Activated naive CD8-positive, alpha-beta T cell treated with anti-CD3 and anti-CD28 coated beads, Interleukin-2, amount 10 ng/mL, durations not matched to agents 7 days and 5 days (primary cell): ENCODE results near the gene OR2C3. TPM values are rescaled to one million over a fixed set of nuclear protein-coding genes. Genes with fewer than 3 reads are reported as not detected.

Source experiments
- ATAC-seq: fragments of 150-1000 bp; cut with Tn5 transposase; one replicate; pipeline ENCODE4 v1.10.0; 2021; ENCODE audit warnings: low read depth, moderate library complexity
- POLR2A ChIA-PET: fragments of 350-600 bp; sonication (Branson Sonifier 250); formaldehyde crosslinking; loops from one replicate; lab custom pipeline; 2021; ENCODE audit warnings: antibody characterized with exemption; lab: Charles Lee
- DNase-seq: peaks from one replicate; pipeline ENCODE4 v3.0.0; 2021
- H3K27ac Mint-ChIP-seq: one replicate; pipeline ENCODE4 v1.8.0; 2022; ENCODE audit warnings: mild to moderate bottlenecking, mixed read lengths
- H3K27me3 Mint-ChIP-seq: one replicate; pipeline ENCODE4 v1.8.0; 2022; ENCODE audit warnings: mild to moderate bottlenecking, moderate library complexity, mixed read lengths
- H3K36me3 Mint-ChIP-seq: one replicate; pipeline ENCODE4 v1.8.0; 2021; ENCODE audit warnings: mild to moderate bottlenecking, mixed read lengths
- H3K4me1 Mint-ChIP-seq: one replicate; pipeline ENCODE4 v1.8.0; 2021; ENCODE audit warnings: mixed read lengths
- H3K4me3 Mint-ChIP-seq: one replicate; pipeline ENCODE4 v1.8.0; 2022; ENCODE audit warnings: mild to moderate bottlenecking, moderate library complexity, mixed read lengths
- H3K9me3 Mint-ChIP-seq: one replicate; pipeline ENCODE4 v1.8.0; 2021; ENCODE audit warnings: mixed read lengths
- total RNA-seq, 2 experiments: library from RNA; stranded (reverse); gene quantifications; one replicate each; pipeline ENCODE4 v1.2.3, GENCODE V29; 2021

The OR2C3 gene
- not detected for total RNA-seq

GRCh38 chr1:247536340-247536739 lies at the start of gene OR2C3:
Gene OR2C3, minus strand, starts transcription at chr1:247536440. Its CDS starts 3,929 bp downstream, at chr1:247532511.
- ATAC-seq (no peak), DNase-seq (no peak)
- no peaks in the 10 kb centered on the region for H3K36me3 Mint-ChIP-seq
- peaks cover 4% of the 10 kb centered on the region for H3K27me3 Mint-ChIP-seq
- POLR2A ChIA-PET, result no interaction called here
- no peaks in the 10 kb centered on the region for H3K9me3 Mint-ChIP-seq
- peaks cover 3% of the 10 kb centered on the region for H3K4me1 Mint-ChIP-seq
- no peak within 1 kb of the TSS for H3K27ac Mint-ChIP-seq
- H3K4me3 Mint-ChIP-seq, result no peak within 1 kb of the TSS

- Mint-ChIP-seq H3K4me1 (no peaks in the 10 kb centered on the region), H3K27me3 (peaks cover 2% of the 10 kb centered on the region), H3K4me3 (no peak overlapping the region), H3K36me3 (no peaks in the 10 kb centered on the region), H3K27ac (no peak overlapping the region), H3K9me3 (no peaks in the 10 kb centered on the region)
- POLR2A ChIA-PET, result no interaction called here
- ATAC-seq, result no peak
- DNase-seq, result no peak
Measured at GRCh38 chr1:247578946-247579460, 42.8 kb upstream of the OR2C3 start.

- ATAC-seq, result no peak
- H3K27me3 Mint-ChIP-seq, result no peaks in the 10 kb centered on the region
- no peak overlapping the region for H3K27ac Mint-ChIP-seq
- no peaks in the 10 kb centered on the region for H3K36me3 Mint-ChIP-seq
- POLR2A ChIA-PET, result no interaction called here
- H3K4me3 Mint-ChIP-seq, result no peak overlapping the region
- no peaks in the 10 kb centered on the region for H3K4me1 Mint-ChIP-seq
- no peaks in the 10 kb centered on the region for H3K9me3 Mint-ChIP-seq
- no peak for DNase-seq
Measured at GRCh38 chr1:247576514-247576913, 40.3 kb upstream of the OR2C3 start.

- Mint-ChIP-seq H3K9me3 (peaks cover 6% of the 10 kb centered on the region), H3K27ac (no peak overlapping the region), H3K4me1 (no peaks in the 10 kb centered on the region)
Measured at GRCh38 chr1:247574664-247575063, 38.4 kb upstream of the OR2C3 start.

GRCh38 chr1:247574236-247574635 lies 38.0 kb upstream of the OR2C3 start:
- POLR2A ChIA-PET, result no interaction called here
- no peak overlapping the region for H3K27ac Mint-ChIP-seq
- no peak for DNase-seq
- H3K4me1 Mint-ChIP-seq, result no peaks in the 10 kb centered on the region
- H3K27me3 Mint-ChIP-seq, result no peaks in the 10 kb centered on the region
- ATAC-seq, result no peak
- no peak overlapping the region for H3K4me3 Mint-ChIP-seq
- no peaks in the 10 kb centered on the region for H3K36me3 Mint-ChIP-seq
- H3K9me3 Mint-ChIP-seq, result peaks cover 6% of the 10 kb centered on the region

More at GRCh38 chr1:247574664-247575063, 38.4 kb upstream of the OR2C3 start:
- Mint-ChIP-seq H3K4me3 (no peak overlapping the region), H3K36me3 (no peaks in the 10 kb centered on the region), H3K27me3 (no peaks in the 10 kb centered on the region)
- POLR2A ChIA-PET, result no interaction called here
- ATAC-seq (no peak), DNase-seq (no peak)

- peaks cover 4% of the 10 kb centered on the region for H3K27me3 Mint-ChIP-seq
- no peak overlapping the region for H3K27ac Mint-ChIP-seq
- no peaks in the 10 kb centered on the region for H3K9me3 Mint-ChIP-seq
- H3K4me1 Mint-ChIP-seq, result no peaks in the 10 kb centered on the region
- H3K4me3 Mint-ChIP-seq, result no peak overlapping the region
- ATAC-seq, result no peak
- POLR2A ChIA-PET, result no interaction called here
- no peak for DNase-seq
- H3K36me3 Mint-ChIP-seq, result no peaks in the 10 kb centered on the region
Measured at GRCh38 chr1:247562198-247562597, 26.0 kb upstream of the OR2C3 start.

GRCh38 chr1:247561711-247562110 lies 25.5 kb upstream of the OR2C3 start:
- Mint-ChIP-seq H3K4me3 (no peak overlapping the region), H3K4me1 (no peaks in the 10 kb centered on the region), H3K36me3 (no peaks in the 10 kb centered on the region), H3K27ac (no peak overlapping the region), H3K9me3 (no peaks in the 10 kb centered on the region), H3K27me3 (peaks cover 4% of the 10 kb centered on the region)
- no peak for DNase-seq
- no peak for ATAC-seq
- POLR2A ChIA-PET, result no interaction called here

GRCh38 chr1:247557926-247558674 lies 21.9 kb upstream of the OR2C3 start:
- no peak overlapping the region for H3K27ac Mint-ChIP-seq
- no peak for DNase-seq
- H3K9me3 Mint-ChIP-seq, result no peaks in the 10 kb centered on the region
- no peaks in the 10 kb centered on the region for H3K4me1 Mint-ChIP-seq
- no peak overlapping the region for H3K4me3 Mint-ChIP-seq
- H3K27me3 Mint-ChIP-seq, result peaks cover 4% of the 10 kb centered on the region
- H3K36me3 Mint-ChIP-seq, result no peaks in the 10 kb centered on the region
- POLR2A ChIA-PET, result no interaction called here
- no peak for ATAC-seq

- Mint-ChIP-seq H3K4me1 (peaks cover 13% of the 10 kb centered on the region), H3K27ac (no peak overlapping the region), H3K4me3 (no peak overlapping the region), H3K27me3 (peaks cover 11% of the 10 kb centered on the region), H3K36me3 (no peaks in the 10 kb centered on the region), H3K9me3 (no peaks in the 10 kb centered on the region)
- no peak for DNase-seq
- POLR2A ChIA-PET, result no interaction called here
- ATAC-seq, result no peak
Measured at GRCh38 chr1:247552231-247552630, 16.0 kb upstream of the OR2C3 start.

GRCh38 chr1:247551721-247552120 lies 15.5 kb upstream of the OR2C3 start:
- Mint-ChIP-seq H3K27me3 (peaks cover 11% of the 10 kb centered on the region), H3K4me1 (peaks cover 13% of the 10 kb centered on the region), H3K9me3 (no peaks in the 10 kb centered on the region), H3K36me3 (no peaks in the 10 kb centered on the region), H3K27ac (no peak overlapping the region), H3K4me3 (no peak overlapping the region)
- POLR2A ChIA-PET, result no interaction called here
- ATAC-seq (no peak), DNase-seq (no peak)

GRCh38 chr1:247548769-247549182 lies 12.5 kb upstream of the OR2C3 start, which contains the start of gene GCSAML:
Gene GCSAML, plus strand, starts transcription at chr1:247549134. Its CDS starts 58 bp downstream, at chr1:247549192.
- ATAC-seq, result no peak
- Mint-ChIP-seq H3K27me3 (peaks cover 18% of the 10 kb centered on the region), H3K4me1 (peaks cover 13% of the 10 kb centered on the region), H3K9me3 (no peaks in the 10 kb centered on the region), H3K36me3 (no peaks in the 10 kb centered on the region), H3K4me3 (peak within 1 kb of the TSS; percentile 64), H3K27ac (no peak within 1 kb of the TSS)
- DNase-seq, result no peak
- POLR2A ChIA-PET, result no interaction called here

- POLR2A ChIA-PET, result no interaction called here
- no peaks in the 10 kb centered on the region for H3K36me3 Mint-ChIP-seq
- H3K4me1 Mint-ChIP-seq, result peaks cover 13% of the 10 kb centered on the region
- no peaks in the 10 kb centered on the region for H3K9me3 Mint-ChIP-seq
- ATAC-seq (peak; percentile 58), DNase-seq (no peak)
- H3K4me3 Mint-ChIP-seq, result peak overlapping the region; percentile 64
- H3K27ac Mint-ChIP-seq, result no peak overlapping the region
- H3K27me3 Mint-ChIP-seq, result peaks cover 20% of the 10 kb centered on the region
Measured at GRCh38 chr1:247548092-247548491, 11.9 kb upstream of the OR2C3 start.

GRCh38 chr1:247542811-247543210 lies 6.6 kb upstream of the OR2C3 start:
- DNase-seq, result no peak
- Mint-ChIP-seq H3K4me3 (no peak overlapping the region), H3K27me3 (peaks cover 17% of the 10 kb centered on the region), H3K27ac (no peak overlapping the region), H3K4me1 (peaks cover 3% of the 10 kb centered on the region), H3K9me3 (no peaks in the 10 kb centered on the region), H3K36me3 (no peaks in the 10 kb centered on the region)
- ATAC-seq, result no peak
- POLR2A ChIA-PET, result no interaction called here

GRCh38 chr1:247540581-247540980 lies 4.3 kb upstream of the OR2C3 start:
- DNase-seq (no peak), ATAC-seq (no peak)
- Mint-ChIP-seq H3K27me3 (peaks cover 19% of the 10 kb centered on the region), H3K4me3 (peak overlapping the region; percentile 63), H3K27ac (no peak overlapping the region), H3K9me3 (no peaks in the 10 kb centered on the region), H3K4me1 (peaks cover 3% of the 10 kb centered on the region), H3K36me3 (no peaks in the 10 kb centered on the region)
- POLR2A ChIA-PET, result no interaction called here
